Measurements from ENCODE around the gene IL34. TPM values are rescaled to one million over a fixed set of nuclear protein-coding genes. Genes with fewer than 3 reads are reported as not detected.

The IL34 gene
- total and polyA plus RNA-seq, 2 of the 13 experiments (the other 11 are each of a cell fraction or from before 2014, with no cell fraction given) = 1.2 to 1.3 TPM

GRCh38 chr16:70684146-70685060 lies 38.0 kb downstream of the IL34 start (continued):
- TF ChIP-seq AFF4 (CRISPR knock-in tag; IDR thresholded peaks at IDR 0.05) = no peak
- TF ChIP-seq BRD4 (CRISPR knock-in tag; IDR thresholded peaks at IDR 0.05) = peak; percentile 73; the same call in 1 of the 2 replicates
- TF ChIP-seq ZNF260 (CRISPR knock-in tag; IDR thresholded peaks at IDR 0.05; ENCODE audit: borderline replicate concordance, low read depth) = no peak
- TF ChIP-seq MYC (CRISPR knock-in tag; IDR thresholded peaks at IDR 0.05; ENCODE audit: borderline replicate concordance) = no peak
- no peak for TF ChIP-seq PTBP1 (IDR thresholded peaks at IDR 0.05; ENCODE audit: low read depth, low read length, poor library complexity, severe bottlenecking)
- no peak for TF ChIP-seq PHF5A (CRISPR knock-in tag; IDR thresholded peaks at IDR 0.05; ENCODE audit: low read depth, unreplicated experiment)
- TF ChIP-seq ZSCAN31 (CRISPR knock-in tag; IDR thresholded peaks at IDR 0.05; ENCODE audit: low read depth) = no peak
- TF ChIP-seq, protein P1, sequence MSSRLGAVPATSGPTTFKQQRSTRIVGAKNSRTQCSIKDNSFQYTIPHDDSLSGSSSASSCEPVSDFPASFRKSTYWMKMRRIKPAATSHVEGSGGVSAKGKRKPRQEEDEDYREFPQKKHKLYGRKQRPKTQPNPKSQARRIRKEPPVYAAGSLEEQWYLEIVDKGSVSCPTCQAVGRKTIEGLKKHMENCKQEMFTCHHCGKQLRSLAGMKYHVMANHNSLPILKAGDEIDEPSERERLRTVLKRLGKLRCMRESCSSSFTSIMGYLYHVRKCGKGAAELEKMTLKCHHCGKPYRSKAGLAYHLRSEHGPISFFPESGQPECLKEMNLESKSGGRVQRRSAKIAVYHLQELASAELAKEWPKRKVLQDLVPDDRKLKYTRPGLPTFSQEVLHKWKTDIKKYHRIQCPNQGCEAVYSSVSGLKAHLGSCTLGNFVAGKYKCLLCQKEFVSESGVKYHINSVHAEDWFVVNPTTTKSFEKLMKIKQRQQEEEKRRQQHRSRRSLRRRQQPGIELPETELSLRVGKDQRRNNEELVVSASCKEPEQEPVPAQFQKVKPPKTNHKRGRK (CRISPR knock-in tag; IDR thresholded peaks at IDR 0.05) = no peak
- no peak for TF ChIP-seq ZNF30 (CRISPR knock-in tag; IDR thresholded peaks at IDR 0.05)
- no peak for TF ChIP-seq TCF7L2 (IDR thresholded peaks at IDR 0.05; ENCODE audit: low read depth, low read length)
- no peak for TF ChIP-seq TBL1XR1 (IDR thresholded peaks at IDR 0.05; ENCODE audit: borderline replicate concordance, low read length, partially characterized antibody)
- TF ChIP-seq ZSCAN20 (CRISPR knock-in tag; IDR thresholded peaks at IDR 0.05; ENCODE audit: borderline replicate concordance) = no peak
- no peak for TF ChIP-seq BRCA1 (CRISPR knock-in tag; IDR thresholded peaks at IDR 0.05)
- TF ChIP-seq, protein P2, sequence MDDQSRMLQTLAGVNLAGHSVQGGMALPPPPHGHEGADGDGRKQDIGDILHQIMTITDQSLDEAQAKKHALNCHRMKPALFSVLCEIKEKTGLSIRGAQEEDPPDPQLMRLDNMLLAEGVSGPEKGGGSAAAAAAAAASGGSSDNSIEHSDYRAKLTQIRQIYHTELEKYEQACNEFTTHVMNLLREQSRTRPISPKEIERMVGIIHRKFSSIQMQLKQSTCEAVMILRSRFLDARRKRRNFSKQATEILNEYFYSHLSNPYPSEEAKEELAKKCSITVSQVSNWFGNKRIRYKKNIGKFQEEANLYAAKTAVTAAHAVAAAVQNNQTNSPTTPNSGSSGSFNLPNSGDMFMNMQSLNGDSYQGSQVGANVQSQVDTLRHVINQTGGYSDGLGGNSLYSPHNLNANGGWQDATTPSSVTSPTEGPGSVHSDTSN (CRISPR knock-in tag; IDR thresholded peaks at IDR 0.05; ENCODE audit: borderline replicate concordance) = no peak
- no peak for TF ChIP-seq HHEX (CRISPR knock-in tag; IDR thresholded peaks at IDR 0.05)
- TF ChIP-seq ZNF841 (CRISPR knock-in tag; IDR thresholded peaks at IDR 0.05; ENCODE audit: borderline replicate concordance) = no peak
- TF ChIP-seq PPARG (CRISPR knock-in tag; conservative IDR thresholded peaks at IDR 0.05) = no peak
